HCT116 (cell line): ENCODE results near the gene SLC9C2.

Experiments
- CTCF ChIP-seq, 3 experiments: fragments of 200-600 bp in 1 of 3; sonication (generic) in 1 of 3; IDR thresholded peaks in 2 of 3; conservative IDR thresholded peaks in 1 of 3; 2 replicates each; pipeline ENCODE4 v1.5.1; 2012 to 2017; ENCODE audit warnings: low read depth in 2 of 3, low read length in 2 of 3, antibody characterized with exemption in 1 of 3, borderline replicate concordance in 1 of 3, control low read depth in 1 of 3, mild to moderate bottlenecking in 1 of 3, mixed read lengths in 1 of 3, mixed run types in 1 of 3, moderate library complexity in 1 of 3; ENCODE audit not compliant: insufficient read depth in 1 of 3
- EZH2 ChIP-seq: fragments of 200-600 bp; sonication (generic); IDR thresholded peaks from 2 replicates; pipeline ENCODE4 v1.6.1; 2017; ENCODE audit warnings: antibody characterized with exemption, mixed run types
- EZH2phosphoT487 ChIP-seq: fragments of 200-600 bp; IDR thresholded peaks from 2 replicates; pipeline ENCODE4 v1.6.1; 2018; ENCODE audit warnings: antibody characterized with exemption, borderline replicate concordance
- POLR2A ChIP-seq: IDR thresholded peaks from 2 replicates; pipeline ENCODE4 v1.7.0; 2011; ENCODE audit warnings: borderline replicate concordance; ENCODE audit not compliant: insufficient read depth, insufficient read length; ENCODE audit errors: extremely low read depth
- SIN3A ChIP-seq: IDR thresholded peaks from 2 replicates; pipeline ENCODE4 v1.6.1; 2012; ENCODE audit warnings: low read depth
- ZNF274 ChIP-seq: fragments of 200-500 bp; sonication (Bioruptor generic); IDR thresholded peaks from 2 replicates; pipeline ENCODE4 v1.6.1; 2014; ENCODE audit warnings: mild to moderate bottlenecking, low read depth, low read length, inconsistent platforms

GRCh38 chr1:173530795-173531693, 71.8 kb downstream of the SLC9C2 start:
- TF ChIP-seq CTCF (IDR thresholded peaks at IDR 0.05 in 2 of 3, conservative IDR thresholded peaks at IDR 0.05 in 1 of 3; ENCODE audit: borderline replicate concordance in 1 of 3, insufficient read depth in 1 of 3, low read depth in 2 of 3, low read length in 2 of 3) (no peak), ZNF274 (no peak), EZH2 (no peak), POLR2A (no peak), EZH2phosphoT487 (no peak), SIN3A (no peak)
